MG63 (cell line): ENCODE results near the gene ACAD11. TPM values are rescaled to one million over a fixed set of nuclear protein-coding genes. Genes with fewer than 3 reads are reported as not detected.

Experiments
- DNase-seq: peaks from one replicate; pipeline ENCODE4 v3.0.0-alpha.2; 2020
- H3K27me3 ChIP-seq: fragments of 250-450 bp; sonication (Bioruptor Pico); 2 replicates; pipeline ENCODE4 v1.5.1; 2020; ENCODE audit warnings: mild to moderate bottlenecking, moderate library complexity
- H3K36me3 ChIP-seq: fragments of 250-450 bp; sonication (Bioruptor Pico); 2 replicates; pipeline ENCODE4 v1.5.1; 2020; ENCODE audit warnings: mild to moderate bottlenecking, moderate library complexity
- H3K4me3 ChIP-seq: fragments of 250-450 bp; sonication (Bioruptor Pico); 2 replicates; pipeline ENCODE4 v1.5.1; 2020; ENCODE audit warnings: mild to moderate bottlenecking, moderate library complexity
- H3K9me3 ChIP-seq: fragments of 250-450 bp; sonication (Bioruptor Pico); 2 replicates; pipeline ENCODE4 v1.5.1; 2020; ENCODE audit warnings: mild to moderate bottlenecking, moderate library complexity
- total RNA-seq: library from RNA; depleted of rRNA; stranded (reverse); fragments of >200 nt; shearing (Covaris generic); gene quantifications from 2 replicates; pipeline ENCODE4 v1.2.3, GENCODE V29; 2014; ENCODE audit warnings: low replicate concordance; rRNA removed

Gene ACAD11
- total RNA-seq, 1 experiment from 2014 or later: 12.1 TPM

- Histone ChIP-seq H3K27me3 (no peaks in the 10 kb centered on the region), H3K4me3 (no peak overlapping the region), H3K9me3 (no peaks in the 10 kb centered on the region), H3K36me3 (peaks cover 57% of the 10 kb centered on the region)
- DNase-seq: no peak
Observed at GRCh38 chr3:132519914-132520313, 139.7 kb downstream of the ACAD11 start.

GRCh38 chr3:132517311-132517710 lies 142.3 kb downstream of the ACAD11 start:
- no peaks in the 10 kb centered on the region for H3K27me3 ChIP-seq
- no peaks in the 10 kb centered on the region for H3K9me3 ChIP-seq
- DNase-seq: no peak
- no peak overlapping the region for H3K4me3 ChIP-seq
- H3K36me3 ChIP-seq: peaks cover 51% of the 10 kb centered on the region

- Histone ChIP-seq H3K9me3 (no peaks in the 10 kb centered on the region), H3K36me3 (peaks cover 64% of the 10 kb centered on the region), H3K4me3 (no peak overlapping the region)
Observed at GRCh38 chr3:132513057-132513456, 146.6 kb downstream of the ACAD11 start.

GRCh38 chr3:132509506-132509905 lies 150.1 kb downstream of the ACAD11 start:
- no peak overlapping the region for H3K4me3 ChIP-seq
- DNase-seq: no peak
- no peaks in the 10 kb centered on the region for H3K9me3 ChIP-seq
- H3K27me3 ChIP-seq: no peaks in the 10 kb centered on the region
- peaks cover 65% of the 10 kb centered on the region for H3K36me3 ChIP-seq

More at GRCh38 chr3:132513057-132513456, 146.6 kb downstream of the ACAD11 start:
- DNase-seq: no peak
- no peaks in the 10 kb centered on the region for H3K27me3 ChIP-seq

GRCh38 chr3:132509096-132509495 lies 150.5 kb downstream of the ACAD11 start:
- peaks cover 65% of the 10 kb centered on the region for H3K36me3 ChIP-seq
- H3K4me3 ChIP-seq: no peak overlapping the region
- no peak for DNase-seq
- H3K9me3 ChIP-seq: no peaks in the 10 kb centered on the region
- no peaks in the 10 kb centered on the region for H3K27me3 ChIP-seq

Other genes starting within 250 kb of the ACAD11 start
- 33.7 and 44.1 TPM in 2 replicates for gene DNAJC13, start 242.3 kb downstream of the ACAD11 start, total RNA-seq
- gene ACKR4, start 62.5 kb downstream of the ACAD11 start, total RNA-seq: 0.26 and 3.9 TPM in 2 replicates
- 40.5 and 49.2 TPM in 2 replicates for gene UBA5, start 520 bp upstream of the ACAD11 start, total RNA-seq
- 13.8 and 27.5 TPM in 2 replicates for gene NPHP3, start 62.6 kb upstream of the ACAD11 start, total RNA-seq